Muscle layer of duodenum (tissue), 2 donors: ENCODE data around the gene ARF1.
A peak's percentile ranks its signal among the peaks of the same experiment; 100 is the strongest.

Source experiments
- H3K27ac ChIP-seq: one replicate; pipeline ENCODE4 v1.7.0; 2013; ENCODE audit warnings: mild to moderate bottlenecking, low read length
- H3K27me3 ChIP-seq: one replicate; pipeline ENCODE4 v1.7.0; 2013; ENCODE audit warnings: low read depth, mild to moderate bottlenecking, control low read depth, low read length
- H3K36me3 ChIP-seq, 2 donors: one replicate each; pipeline ENCODE4 v1.7.0; 2013; ENCODE audit warnings: low read length in 2 of 2, control low read depth in 1 of 2, mild to moderate bottlenecking in 1 of 2; ENCODE audit not compliant: insufficient read depth in 2 of 2, control insufficient read depth in 1 of 2
- H3K4me1 ChIP-seq, 2 donors: one replicate each; pipeline ENCODE4 v1.7.0; 2013; ENCODE audit warnings: low read length in 2 of 2, mild to moderate bottlenecking in 2 of 2, control low read depth in 1 of 2, moderate library complexity in 1 of 2; ENCODE audit not compliant: insufficient read depth in 2 of 2, control insufficient read depth in 1 of 2
- H3K4me3 ChIP-seq, 2 donors: one replicate each; pipeline ENCODE4 v1.7.0; 2013; ENCODE audit warnings: low read length in 2 of 2, low read depth in 1 of 2, mild to moderate bottlenecking in 1 of 2
- H3K9me3 ChIP-seq, 2 donors: one replicate each; pipeline ENCODE4 v1.7.0; 2013; ENCODE audit warnings: low read length in 2 of 2, control low read depth in 1 of 2, mild to moderate bottlenecking in 1 of 2; ENCODE audit not compliant: control insufficient read depth in 1 of 2
- donor health status: healthy.

Gene ARF1

DNA sequence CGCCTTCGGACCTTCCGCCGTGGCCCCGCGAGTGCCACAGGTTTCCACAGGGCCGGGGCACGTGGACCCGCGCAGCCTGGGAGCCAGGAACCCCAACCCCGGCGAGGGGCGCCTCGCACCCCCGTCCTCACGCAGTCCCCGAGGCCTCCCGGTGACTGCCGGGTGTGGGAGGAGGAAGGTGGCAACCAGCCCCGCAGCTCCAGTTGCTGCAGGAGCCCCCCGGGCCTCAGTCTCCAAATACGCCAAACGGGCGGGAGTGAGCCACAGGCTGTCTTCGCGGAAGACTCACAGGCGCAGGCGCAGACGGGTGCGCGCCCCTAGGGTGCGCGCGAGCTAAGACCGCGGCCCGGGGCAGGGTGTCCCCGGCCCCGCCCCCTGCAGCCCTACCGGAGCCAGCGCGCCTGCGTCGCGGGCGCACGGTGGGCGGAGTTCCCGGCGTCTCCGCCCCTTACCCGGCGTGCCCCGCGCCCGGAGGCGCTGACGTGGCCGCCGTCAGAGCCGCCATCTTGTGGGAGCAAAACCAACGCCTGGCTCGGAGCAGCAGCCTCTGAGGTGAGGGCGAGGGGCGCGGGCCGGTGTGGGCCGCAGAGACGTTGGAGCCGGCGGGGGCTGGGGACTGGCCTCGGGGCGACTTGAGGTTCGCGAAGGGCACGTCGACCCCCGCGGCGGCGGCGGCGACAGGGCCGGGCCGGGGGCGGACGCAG lies at the start of gene ARF1:
TSS of gene ARF1 (plus strand) at position 495 of the 704 bp plus-strand sequence. CDS start 14,407 bp downstream, outside the sequence.
- peaks cover 34 to 47% of the 10 kb centered on the region in 2 donors for H3K4me1 ChIP-seq
- H3K4me3 ChIP-seq, result peak within 1 kb of the TSS; percentile 74 to 98
- no peaks in the 10 kb centered on the region for H3K9me3 ChIP-seq
- no peaks in the 10 kb centered on the region for H3K27me3 ChIP-seq
- peaks cover 0 to 9% of the 10 kb centered on the region in 2 donors for H3K36me3 ChIP-seq
- H3K27ac ChIP-seq, result peak within 1 kb of the TSS; percentile 96

- H3K9me3 ChIP-seq, result peaks cover 0 to 7% of the 10 kb centered on the region in 2 donors
- no peak overlapping the region for H3K27ac ChIP-seq
- H3K4me1 ChIP-seq, result peaks cover 0 to 5% of the 10 kb centered on the region in 2 donors
- H3K27me3 ChIP-seq, result peaks cover 21% of the 10 kb centered on the region
- H3K36me3 ChIP-seq, result no peaks in the 10 kb centered on the region
- H3K4me3 ChIP-seq, result no peak overlapping the region
Measured at GRCh38 chr1:228033376-228033775, 49.1 kb upstream of the ARF1 start.

- peaks cover 29% of the 10 kb centered on the region for H3K27me3 ChIP-seq
Measured at GRCh38 chr1:228034954-228035837, 47.3 kb upstream of the ARF1 start.

DNA sequence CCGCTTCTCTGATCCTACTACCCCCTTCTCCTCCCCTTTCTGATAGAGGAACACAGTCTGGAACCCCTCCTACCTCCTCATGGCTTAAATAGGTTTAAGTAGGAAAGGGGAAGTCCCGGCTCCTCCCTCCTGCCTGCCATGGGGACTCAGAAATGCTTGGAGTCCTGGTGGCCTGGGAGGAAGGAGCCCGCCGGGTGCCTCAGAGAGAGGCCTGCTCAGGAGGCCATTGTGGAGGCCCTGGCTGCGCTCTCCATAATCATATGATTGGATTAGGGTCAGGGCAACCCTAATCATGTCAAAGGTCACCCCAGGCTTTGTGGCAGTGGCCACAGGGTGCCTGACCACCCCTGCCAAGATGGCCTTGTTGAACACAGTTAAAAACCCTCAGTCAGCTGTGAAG lies 46.7 kb upstream of the ARF1 start:
- no peak overlapping the region for H3K4me3 ChIP-seq
- no peak overlapping the region for H3K27ac ChIP-seq
- peaks cover 0 to 5% of the 10 kb centered on the region in 2 donors for H3K4me1 ChIP-seq
- no peaks in the 10 kb centered on the region for H3K36me3 ChIP-seq
- peaks cover 29% of the 10 kb centered on the region for H3K27me3 ChIP-seq
- H3K9me3 ChIP-seq, result peaks cover 0 to 7% of the 10 kb centered on the region in 2 donors

More at GRCh38 chr1:228034954-228035837, 47.3 kb upstream of the ARF1 start:
- Histone ChIP-seq H3K4me3 (no peak overlapping the region), H3K9me3 (peaks cover 0 to 7% of the 10 kb centered on the region in 2 donors), H3K27ac (no peak overlapping the region), H3K36me3 (no peaks in the 10 kb centered on the region), H3K4me1 (peaks cover 0 to 5% of the 10 kb centered on the region in 2 donors)

GRCh38 chr1:228036701-228037231 lies 45.7 kb upstream of the ARF1 start:
- peaks cover 0 to 5% of the 10 kb centered on the region in 2 donors for H3K4me1 ChIP-seq
- H3K4me3 ChIP-seq, result no peak overlapping the region
- H3K36me3 ChIP-seq, result no peaks in the 10 kb centered on the region
- no peak overlapping the region for H3K27ac ChIP-seq
- peaks cover 0 to 7% of the 10 kb centered on the region in 2 donors for H3K9me3 ChIP-seq
- peaks cover 29% of the 10 kb centered on the region for H3K27me3 ChIP-seq

GRCh38 chr1:228037401-228038386 lies 44.8 kb upstream of the ARF1 start:
- Histone ChIP-seq H3K27me3 (peaks cover 29% of the 10 kb centered on the region), H3K36me3 (no peaks in the 10 kb centered on the region), H3K9me3 (peaks cover 0 to 7% of the 10 kb centered on the region in 2 donors), H3K4me1 (peaks cover 0 to 5% of the 10 kb centered on the region in 2 donors), H3K27ac (no peak overlapping the region), H3K4me3 (peak overlapping the region in 1 of 2 donors; percentile 44)

DNA sequence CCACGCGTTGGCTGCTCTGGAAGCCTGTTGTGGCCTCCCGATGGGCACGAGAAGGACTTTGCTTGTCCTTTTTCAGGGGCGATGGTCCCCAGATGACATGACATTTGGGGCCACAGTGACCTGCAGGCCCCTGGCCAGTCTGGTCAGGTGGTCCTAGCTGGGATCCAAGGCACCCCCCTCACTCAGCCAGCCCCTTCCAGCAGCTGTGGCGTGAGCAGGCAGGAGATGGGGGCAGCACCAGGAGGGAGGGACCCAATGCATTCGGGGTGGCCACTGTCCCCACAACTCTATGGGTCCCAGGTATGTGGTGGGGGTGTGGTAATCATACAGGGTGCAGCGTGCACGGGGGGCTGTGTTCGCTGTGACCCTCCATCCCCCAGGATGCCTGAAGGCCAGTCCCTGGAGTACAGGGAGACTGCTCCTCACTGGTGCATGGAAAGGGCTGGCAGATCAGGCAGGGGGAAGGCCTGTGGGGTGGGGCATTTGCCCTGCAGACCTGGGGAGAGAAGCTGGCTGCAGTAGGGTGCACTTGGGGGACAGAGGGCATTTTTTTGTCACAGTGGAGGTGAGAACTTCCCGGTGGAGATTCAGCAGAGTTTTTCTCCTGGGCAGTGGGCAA lies 44.0 kb upstream of the ARF1 start:
- no peak overlapping the region for H3K4me3 ChIP-seq
- peaks cover 29% of the 10 kb centered on the region for H3K27me3 ChIP-seq
- H3K36me3 ChIP-seq, result no peaks in the 10 kb centered on the region
- H3K27ac ChIP-seq, result no peak overlapping the region
- peaks cover 0 to 5% of the 10 kb centered on the region in 2 donors for H3K4me1 ChIP-seq
- H3K9me3 ChIP-seq, result peaks cover 0 to under 1% of the 10 kb centered on the region in 2 donors

- Histone ChIP-seq H3K4me3 (no peak overlapping the region), H3K4me1 (peaks cover 0 to 5% of the 10 kb centered on the region in 2 donors), H3K27ac (no peak overlapping the region), H3K36me3 (no peaks in the 10 kb centered on the region), H3K27me3 (peaks cover 29% of the 10 kb centered on the region), H3K9me3 (no peaks in the 10 kb centered on the region)
Measured at GRCh38 chr1:228039006-228039903, 43.3 kb upstream of the ARF1 start.

DNA sequence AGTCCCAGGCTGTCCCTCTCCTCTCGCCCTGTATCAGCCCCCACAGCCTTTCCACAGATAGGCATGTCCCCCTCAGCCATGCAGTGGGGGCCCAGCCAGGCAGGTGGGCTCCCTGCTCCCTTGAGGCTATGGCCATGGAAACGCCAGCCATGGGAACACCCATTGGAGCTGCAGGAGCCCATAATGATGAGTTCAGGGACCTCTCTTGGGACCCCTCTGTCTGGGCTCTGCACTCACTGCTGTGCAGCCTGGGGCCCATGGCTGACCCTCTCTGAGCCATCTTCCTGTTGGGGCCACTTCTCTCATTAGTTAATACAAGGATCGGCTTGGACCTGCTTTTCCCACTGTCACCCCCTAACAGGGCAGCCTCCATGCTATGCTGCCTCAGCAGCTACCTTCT lies 42.5 kb upstream of the ARF1 start:
- Histone ChIP-seq H3K4me1 (peaks cover 0 to 5% of the 10 kb centered on the region in 2 donors), H3K36me3 (no peaks in the 10 kb centered on the region), H3K4me3 (no peak overlapping the region), H3K9me3 (no peaks in the 10 kb centered on the region), H3K27me3 (peaks cover 29% of the 10 kb centered on the region), H3K27ac (no peak overlapping the region)
